PC-9 (cell line): ENCODE data around the gene SLC43A1. TPM values are rescaled to one million over a fixed set of nuclear protein-coding genes. Genes with fewer than 3 reads are reported as not detected.

ENCODE experiments used
- BruUV-seq: library from RNA; stranded (reverse); fragments of 400-500 nt; replicated peaks from 2 replicates; lab custom pipeline; 2021; lab: Mats Ljungman, UMichigan
- CTCF ChIA-PET: fragments of 300-600 bp; sonication (Branson Sonifier 250); formaldehyde crosslinking; loops from one replicate; lab custom pipeline; 2022; ENCODE audit warnings: antibody characterized with exemption; lab: Charles Lee
- POLR2A ChIA-PET: fragments of 300-600 bp; sonication (Branson Sonifier 250); formaldehyde crosslinking; loops from one replicate; lab custom pipeline; 2022; ENCODE audit warnings: antibody characterized with exemption; ENCODE audit not compliant: unreplicated experiment; lab: Charles Lee
- DNase-seq, 2 experiments: peaks; one replicate each; pipeline versions ENCODE4 v3.0.0 to v3.0.0-alpha.2; 2015 to 2022; ENCODE audit warnings: mixed read lengths in 1 of 2
- H2AFZ ChIP-seq: fragments of 200-600 bp; sonication (generic); 2 replicates; pipeline ENCODE4 v1.8.1; 2017; ENCODE audit warnings: antibody characterized with exemption
- H3F3A ChIP-seq: fragments of 200-600 bp; sonication (generic); 2 replicates; pipeline ENCODE4 v1.8.1; 2017; ENCODE audit warnings: antibody characterized with exemption, mild to moderate bottlenecking, low read depth; ENCODE audit not compliant: insufficient read depth
- H3K27ac ChIP-seq: fragments of 200-600 bp; sonication (generic); 2 replicates; pipeline ENCODE4 v1.6.1; 2016; ENCODE audit warnings: mixed run types
- H3K27me3 ChIP-seq: fragments of 200-600 bp; sonication (generic); 2 replicates; pipeline ENCODE4 v1.6.1; 2016; ENCODE audit warnings: low read depth, mixed run types; ENCODE audit not compliant: insufficient read depth
- H3K36me3 ChIP-seq: fragments of 200-600 bp; sonication (generic); 2 replicates; pipeline ENCODE4 v1.6.1; 2016; ENCODE audit warnings: low read depth, mixed run types
- H3K4me1 ChIP-seq: fragments of 200-600 bp; sonication (generic); replicated peaks from 2 replicates; pipeline ENCODE4 v1.6.1; 2016; ENCODE audit warnings: mixed run types; ENCODE audit not compliant: insufficient read depth
- H3K4me2 ChIP-seq: fragments of 200-600 bp; sonication (generic); 2 replicates; pipeline ENCODE4 v1.6.1; 2017; ENCODE audit warnings: mixed run types
- H3K4me3 ChIP-seq: fragments of 200-600 bp; sonication (generic); 2 replicates; pipeline ENCODE4 v1.6.1; 2016; ENCODE audit warnings: mixed run types
- H3K79me2 ChIP-seq: fragments of 200-600 bp; sonication (generic); 2 replicates; pipeline ENCODE4 v1.6.1; 2017; ENCODE audit warnings: low read depth, mixed run types
- H3K9me2 ChIP-seq: fragments of 200-600 bp; sonication (generic); 2 replicates; pipeline ENCODE4 v1.8.1; 2017; ENCODE audit warnings: mild to moderate bottlenecking; ENCODE audit not compliant: insufficient read depth
- H3K9me3 ChIP-seq: fragments of 200-600 bp; sonication (generic); 2 replicates; pipeline ENCODE4 v1.8.1; 2016; ENCODE audit warnings: low read depth; ENCODE audit not compliant: insufficient read depth
- H4K20me1 ChIP-seq: fragments of 200-600 bp; sonication (generic); 2 replicates; pipeline ENCODE4 v1.8.1; 2017; ENCODE audit not compliant: insufficient read depth
- CTCF ChIP-seq: fragments of 200-600 bp; sonication (generic); conservative IDR thresholded peaks from 2 replicates; pipeline ENCODE4 v1.6.1; 2017; ENCODE audit warnings: mixed run types, antibody characterized with exemption, mild to moderate bottlenecking, moderate library complexity
- EZH2 ChIP-seq: fragments of 200-600 bp; sonication (generic); IDR thresholded peaks from 2 replicates; pipeline ENCODE4 v1.8.0; 2017; ENCODE audit warnings: antibody characterized with exemption, low read depth
- intact Hi-C: fragments of 100-400 bp; cut with micrococcal nuclease; formaldehyde crosslinking; loops from one replicate; pipeline ENCODE4 v1.10.0; 2022; ENCODE audit not compliant: unreplicated experiment
- total RNA-seq: library from RNA; stranded (reverse); gene quantifications from 2 replicates; pipeline ENCODE4 v1.2.3, GENCODE V29; 2021

SLC43A1 gene
- total RNA-seq, 1 experiment from 2014 or later = 4.0 TPM

DNA sequence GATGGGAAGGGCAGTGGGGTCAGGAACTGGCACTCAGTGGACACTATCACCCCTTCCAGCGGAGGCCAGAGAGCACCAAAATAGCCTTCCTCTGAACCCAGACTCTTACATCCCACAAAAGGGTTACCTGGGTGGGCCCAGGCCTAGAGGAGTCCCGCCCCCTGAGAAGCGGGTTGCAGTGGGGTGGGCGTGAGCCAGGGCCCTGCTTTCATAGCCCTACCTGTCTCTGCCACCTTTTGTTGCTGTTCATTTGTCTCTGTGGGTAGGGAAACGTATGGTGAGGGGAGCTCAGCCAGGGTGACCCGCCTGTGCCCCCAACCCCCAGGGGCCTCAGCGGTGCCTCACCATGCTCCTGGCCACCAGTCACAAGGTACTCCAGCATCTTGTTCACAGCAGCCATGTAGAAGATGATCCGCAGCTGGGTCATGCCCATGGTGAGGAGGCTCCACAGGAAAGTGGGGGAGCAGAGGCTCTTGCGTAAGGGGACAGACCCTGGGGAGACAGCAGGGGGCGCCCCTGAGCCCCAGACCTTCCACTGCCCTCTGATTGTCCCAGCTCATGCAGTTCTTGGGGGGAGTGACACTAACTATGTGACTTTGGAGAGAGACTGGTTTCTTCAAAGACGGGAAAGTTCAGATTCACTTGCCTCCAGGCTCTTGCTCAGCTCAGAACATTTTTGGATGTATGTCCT is 24.0 kb downstream of the SLC43A1 start:
- CTCF ChIA-PET = interaction anchor here (0.6 to 0.7 kb wide), 4 partner anchors 12 to 157 kb away, joined by 3 to 6 read pairs (median 4); no protein-coding TSS in a partner anchor

GRCh38 chr11:57490456-57491248 is 24.9 kb downstream of the SLC43A1 start:
- BruUV-seq = no TSS peak
- TF ChIP-seq CTCF (no peak), EZH2 (no peak)
- H3K36me3 ChIP-seq = no peaks in the 10 kb centered on the region
- peaks cover 5% of the 10 kb centered on the region; the same call in 1 of the 2 replicates for H3F3A ChIP-seq
- intact Hi-C loops = loop anchor here (5.0 kb wide), 1 partner anchor 63 kb away; the partner anchor contains the start of gene SLC43A3
- no peaks in the 10 kb centered on the region for H3K27me3 ChIP-seq
- no peaks in the 10 kb centered on the region for H3K9me3 ChIP-seq
- CTCF ChIA-PET = interaction anchor here (0.6 kb wide), 3 partner anchors 13 to 157 kb away, joined by 3 to 6 read pairs (median 4); no protein-coding TSS in a partner anchor
- no peaks in the 10 kb centered on the region for H3K9me2 ChIP-seq
- POLR2A ChIA-PET = no interaction called here
- H3K4me2 ChIP-seq = no peak overlapping the region
- H4K20me1 ChIP-seq = no peaks in the 10 kb centered on the region
- H3K4me1 ChIP-seq = peaks cover 16% of the 10 kb centered on the region
- no peak overlapping the region for H3K27ac ChIP-seq
- no peak for DNase-seq
- H2AFZ ChIP-seq = no peak overlapping the region
- no peak overlapping the region for H3K4me3 ChIP-seq
- H3K79me2 ChIP-seq = no peaks in the 10 kb centered on the region

More for the DNA sequence above, 24.0 kb downstream of the SLC43A1 start:
- intact Hi-C loops = loop anchor here (5.0 kb wide), 1 partner anchor 64 kb away; the partner anchor contains the start of gene SLC43A3
- Histone ChIP-seq H3K4me3 (no peak overlapping the region), H3K79me2 (no peaks in the 10 kb centered on the region), H3F3A (0 out of 2 replicates have a peak, but pooled peaks cover 5% of the 10 kb centered on the region), H3K27me3 (no peaks in the 10 kb centered on the region), H3K36me3 (no peaks in the 10 kb centered on the region), H3K9me2 (no peaks in the 10 kb centered on the region), H3K4me1 (peaks cover 16% of the 10 kb centered on the region), H3K27ac (no peak overlapping the region), H3K4me2 (no peak overlapping the region), H2AFZ (no peak overlapping the region), H3K9me3 (no peaks in the 10 kb centered on the region), H4K20me1 (no peaks in the 10 kb centered on the region)
- DNase-seq = no peak
- POLR2A ChIA-PET = no interaction called here
- no TSS peak for BruUV-seq
- peak; percentile 74 for TF ChIP-seq CTCF
- no peak for TF ChIP-seq EZH2

GRCh38 chr11:57487920-57488659 is 27.4 kb downstream of the SLC43A1 start:
- POLR2A ChIA-PET = no interaction called here
- Histone ChIP-seq H3K4me1 (peaks cover 2% of the 10 kb centered on the region; the same call in 1 of the 2 replicates), H3K9me3 (no peaks in the 10 kb centered on the region), H2AFZ (no peak overlapping the region), H3K27ac (no peak overlapping the region), H3K36me3 (no peaks in the 10 kb centered on the region), H3K9me2 (no peaks in the 10 kb centered on the region), H4K20me1 (no peaks in the 10 kb centered on the region), H3K4me2 (no peak overlapping the region), H3K79me2 (no peaks in the 10 kb centered on the region), H3K4me3 (no peak overlapping the region), H3F3A (peaks cover 11% of the 10 kb centered on the region; the same call in 1 of the 2 replicates), H3K27me3 (peaks cover 8% of the 10 kb centered on the region)
- intact Hi-C loops = no loop called here
- TF ChIP-seq EZH2 (no peak), CTCF (no peak)
- no TSS peak for BruUV-seq
- CTCF ChIA-PET = interaction anchor here (0.5 kb wide), 1 partner anchor 154 kb away, joined by 4 read pairs; no protein-coding TSS in a partner anchor
- no peak for DNase-seq
